HG03460 (cell line): ENCODE measurements around the gene CYFIP1.

Experiments
- ATAC-seq: cut with Tn5 transposase; IDR thresholded peaks from one replicate; pipeline ENCODE4 v1.9.1; 2021; ENCODE audit not compliant: unreplicated experiment

CYFIP1 gene

GRCh38 chr15:22871481-22872086 lies 108.6 kb downstream of the CYFIP1 start:
- no peak for ATAC-seq

- ATAC-seq, result no peak
Measured at GRCh38 chr15:22870865-22871264, 109.3 kb downstream of the CYFIP1 start.

- no peak for ATAC-seq
Measured at GRCh38 chr15:22869856-22870255, 110.3 kb downstream of the CYFIP1 start.

- no peak for ATAC-seq
Measured at GRCh38 chr15:22868928-22869327, 111.2 kb downstream of the CYFIP1 start.

GRCh38 chr15:22868495-22868894 lies 111.7 kb downstream of the CYFIP1 start:
- ATAC-seq, result no peak

GRCh38 chr15:22867886-22868285 lies 112.3 kb downstream of the CYFIP1 start:
- no peak for ATAC-seq

GRCh38 chr15:22866079-22866478 lies 114.1 kb downstream of the CYFIP1 start:
- ATAC-seq, result no peak

GRCh38 chr15:22863356-22863755 lies 116.8 kb downstream of the CYFIP1 start:
- ATAC-seq, result no peak

GRCh38 chr15:22861161-22861560 lies 119.0 kb downstream of the CYFIP1 start:
- no peak for ATAC-seq

- ATAC-seq, result no peak
Measured at GRCh38 chr15:22856659-22857058, 123.5 kb downstream of the CYFIP1 start.

- ATAC-seq, result no peak
Measured at GRCh38 chr15:22855791-22856190, 124.4 kb downstream of the CYFIP1 start.

- no peak for ATAC-seq
Measured at GRCh38 chr15:22851513-22851912, 128.7 kb downstream of the CYFIP1 start.

- no peak for ATAC-seq
Measured at GRCh38 chr15:22850055-22850454, 130.1 kb downstream of the CYFIP1 start.

GRCh38 chr15:22846073-22846472 lies 134.1 kb downstream of the CYFIP1 start:
- no peak for ATAC-seq

GRCh38 chr15:22845289-22845900 lies 134.8 kb downstream of the CYFIP1 start:
- ATAC-seq, result no peak

- no peak for ATAC-seq
Measured at GRCh38 chr15:22844421-22845288, 135.5 kb downstream of the CYFIP1 start.

- ATAC-seq, result peak; percentile 1
Measured at GRCh38 chr15:22839046-22839695, 141.0 kb downstream of the CYFIP1 start.

GRCh38 chr15:22838292-22839042 lies 141.7 kb downstream of the CYFIP1 start, which contains the start of gene NIPA2:
NIPA2 (plus strand) TSS chr15:22838666; CDS start chr15:22851732, 13,066 bp downstream.
- ATAC-seq, result peak; percentile 75

GRCh38 chr15:22831473-22831872 lies 148.7 kb downstream of the CYFIP1 start:
- no peak for ATAC-seq

GRCh38 chr15:22827125-22827524 lies 153.0 kb downstream of the CYFIP1 start:
- no peak for ATAC-seq
